Sigmoid colon (tissue), 4 donors: ENCODE data around the gene SLC16A3.

Experiments used
- EP300 ChIP-seq, 4 donors: sonication (generic); formaldehyde crosslinking; IDR thresholded peaks; one replicate each; pipeline ENCODE4 v1.6.1; 2017; ENCODE audit warnings: antibody characterized with exemption in 4 of 4
- POLR2A ChIP-seq, 2 donors: fragments of 450-650 bp; IDR thresholded peaks; one replicate each; pipeline ENCODE4 v1.6.1; 2016; ENCODE audit warnings: antibody characterized with exemption in 2 of 2, mild to moderate bottlenecking in 2 of 2, moderate library complexity in 2 of 2
- POLR2AphosphoS5 ChIP-seq, 4 donors: sonication (generic); formaldehyde crosslinking; IDR thresholded peaks; one replicate each; pipeline ENCODE4 v1.6.1; 2017; ENCODE audit warnings: antibody characterized with exemption in 4 of 4
- TF ChIP-seq, protein P1 (sequence below), 4 experiments: fragments of 450-650 bp in 3 of 4; fragments of 200-600 bp in 1 of 4; IDR thresholded peaks; one replicate each; pipeline ENCODE4 v1.5.1; 2016 to 2019; ENCODE audit warnings: antibody characterized with exemption in 4 of 4, mild to moderate bottlenecking in 3 of 4, moderate library complexity in 2 of 4

DNA sequence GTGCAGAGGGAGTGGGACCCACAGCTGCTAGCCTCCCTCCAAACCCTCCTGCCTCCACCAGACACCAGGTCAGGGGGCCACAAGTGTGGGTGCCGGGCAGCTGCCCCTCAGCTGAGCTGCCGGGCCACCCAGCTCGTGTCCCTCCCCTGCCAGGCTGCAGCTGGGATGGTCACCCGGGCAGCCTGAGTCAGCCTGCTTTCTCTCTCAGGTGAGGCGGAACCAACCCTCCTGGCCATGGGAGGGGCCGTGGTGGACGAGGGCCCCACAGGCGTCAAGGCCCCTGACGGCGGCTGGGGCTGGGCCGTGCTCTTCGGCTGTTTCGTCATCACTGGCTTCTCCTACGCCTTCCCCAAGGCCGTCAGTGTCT lies 6.9 kb downstream of the SLC16A3 start:
- TF ChIP-seq, protein P1, sequence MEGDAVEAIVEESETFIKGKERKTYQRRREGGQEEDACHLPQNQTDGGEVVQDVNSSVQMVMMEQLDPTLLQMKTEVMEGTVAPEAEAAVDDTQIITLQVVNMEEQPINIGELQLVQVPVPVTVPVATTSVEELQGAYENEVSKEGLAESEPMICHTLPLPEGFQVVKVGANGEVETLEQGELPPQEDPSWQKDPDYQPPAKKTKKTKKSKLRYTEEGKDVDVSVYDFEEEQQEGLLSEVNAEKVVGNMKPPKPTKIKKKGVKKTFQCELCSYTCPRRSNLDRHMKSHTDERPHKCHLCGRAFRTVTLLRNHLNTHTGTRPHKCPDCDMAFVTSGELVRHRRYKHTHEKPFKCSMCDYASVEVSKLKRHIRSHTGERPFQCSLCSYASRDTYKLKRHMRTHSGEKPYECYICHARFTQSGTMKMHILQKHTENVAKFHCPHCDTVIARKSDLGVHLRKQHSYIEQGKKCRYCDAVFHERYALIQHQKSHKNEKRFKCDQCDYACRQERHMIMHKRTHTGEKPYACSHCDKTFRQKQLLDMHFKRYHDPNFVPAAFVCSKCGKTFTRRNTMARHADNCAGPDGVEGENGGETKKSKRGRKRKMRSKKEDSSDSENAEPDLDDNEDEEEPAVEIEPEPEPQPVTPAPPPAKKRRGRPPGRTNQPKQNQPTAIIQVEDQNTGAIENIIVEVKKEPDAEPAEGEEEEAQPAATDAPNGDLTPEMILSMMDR (IDR thresholded peaks at IDR 0.05): no peak
- TF ChIP-seq POLR2A (IDR thresholded peaks at IDR 0.05) (no peak), POLR2AphosphoS5 (IDR thresholded peaks at IDR 0.05) (no peak), EP300 (IDR thresholded peaks at IDR 0.05) (no peak)
